PFSK-1 (cell line): Measurements from ENCODE around the gene FBXL7.

Experiments
- FOXP2 ChIP-seq: optimal IDR thresholded peaks from 2 replicates; pipeline ENCODE3; 2011; ENCODE audit warnings: borderline replicate concordance, control low read depth, inconsistent platforms; ENCODE audit not compliant: insufficient read depth; ENCODE audit errors: extremely low read length, extremely low read depth
- POLR2AphosphoS5 ChIP-seq: IDR thresholded peaks from 2 replicates; pipeline ENCODE4 v1.6.1; 2012; ENCODE audit warnings: low read depth, mild to moderate bottlenecking, control low read depth, low read length, moderate library complexity
- REST ChIP-seq, 2 experiments: IDR thresholded peaks; 2 replicates each; pipeline versions ENCODE4 v1.6.1 to v1.8.0; 2011 to 2012; ENCODE audit warnings: low read depth in 2 of 2, low read length in 2 of 2, control low read depth in 1 of 2, inconsistent platforms in 1 of 2, mild to moderate bottlenecking in 1 of 2, moderate library complexity in 1 of 2; ENCODE audit not compliant: insufficient read depth in 1 of 2
- SIN3A ChIP-seq: IDR thresholded peaks from 2 replicates; pipeline ENCODE4 v1.6.1; 2012; ENCODE audit warnings: mild to moderate bottlenecking, low read length, moderate library complexity, borderline replicate concordance; ENCODE audit not compliant: insufficient read depth
- TAF1 ChIP-seq: IDR thresholded peaks from 2 replicates; pipeline ENCODE4 v1.6.1; 2012; ENCODE audit warnings: low read length, control low read depth, borderline replicate concordance; ENCODE audit not compliant: insufficient read depth

The FBXL7 gene

GRCh38 chr5:15573590-15573989 is 73.6 kb downstream of the FBXL7 start:
- no peak for TF ChIP-seq POLR2AphosphoS5
- TF ChIP-seq SIN3A = no peak
- TF ChIP-seq REST (IDR thresholded peaks at IDR 0.05; ENCODE audit: insufficient read depth in 1 of 2, low read depth in 2 of 2, low read length in 2 of 2) = no peak
- TF ChIP-seq FOXP2 = no peak
- no peak for TF ChIP-seq TAF1

- no peak for TF ChIP-seq SIN3A
- TF ChIP-seq REST (IDR thresholded peaks at IDR 0.05; ENCODE audit: insufficient read depth in 1 of 2, low read depth in 2 of 2, low read length in 2 of 2) = no peak
- TF ChIP-seq TAF1 = no peak
- no peak for TF ChIP-seq FOXP2
- TF ChIP-seq POLR2AphosphoS5 = no peak
These were observed 74.1 kb downstream of the FBXL7 start for GRCh38 chr5:15574128-15574527.

GRCh38 chr5:15574806-15575325 is 74.9 kb downstream of the FBXL7 start:
- TF ChIP-seq FOXP2 (no peak), TAF1 (no peak), SIN3A (no peak), POLR2AphosphoS5 (no peak), REST (IDR thresholded peaks at IDR 0.05; ENCODE audit: insufficient read depth in 1 of 2, low read depth in 2 of 2, low read length in 2 of 2) (no peak)

GRCh38 chr5:15575666-15576065 is 75.7 kb downstream of the FBXL7 start:
- TF ChIP-seq SIN3A = no peak
- no peak for TF ChIP-seq FOXP2
- no peak for TF ChIP-seq POLR2AphosphoS5
- TF ChIP-seq TAF1 = no peak

GRCh38 chr5:15577132-15577531 is 77.2 kb downstream of the FBXL7 start:
- TF ChIP-seq TAF1 (no peak), FOXP2 (no peak), POLR2AphosphoS5 (no peak), REST (IDR thresholded peaks at IDR 0.05; ENCODE audit: insufficient read depth in 1 of 2, low read depth in 2 of 2, low read length in 2 of 2) (no peak), SIN3A (no peak)
